ENCODE data around the gene KLF12. TPM values are rescaled to one million over a fixed set of nuclear protein-coding genes. Genes with fewer than 3 reads are reported as not detected.

The KLF12 gene
- total RNA-seq, 4 donors from 2014 or later: 2.4 to 14.5 (median 3.9) TPM

DNA sequence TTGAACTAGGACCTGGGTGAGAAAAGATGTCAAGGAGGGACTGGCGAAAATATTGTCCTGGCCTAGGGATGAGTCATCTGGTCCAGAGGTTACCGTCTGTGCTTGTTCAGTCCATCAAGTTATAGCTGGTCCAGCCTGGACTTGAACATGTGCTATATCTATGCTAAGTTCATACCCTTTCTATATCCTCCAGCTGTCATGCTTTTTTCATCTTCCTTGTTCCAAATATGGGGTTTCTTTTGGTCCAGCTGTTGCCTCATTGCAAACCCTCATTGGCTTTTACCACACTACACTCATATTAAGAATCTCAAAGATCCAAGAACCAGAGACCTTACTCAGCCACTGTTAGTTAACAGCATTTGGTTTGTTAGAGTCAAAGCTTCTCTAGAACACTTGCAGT is 19.1 kb upstream of the KLF12 start:
- no peak for ATAC-seq (ENCODE audit: low FRiP score)
- no peak for DNase-seq (ENCODE audit: low spot score)
- TF ChIP-seq, protein P1, sequence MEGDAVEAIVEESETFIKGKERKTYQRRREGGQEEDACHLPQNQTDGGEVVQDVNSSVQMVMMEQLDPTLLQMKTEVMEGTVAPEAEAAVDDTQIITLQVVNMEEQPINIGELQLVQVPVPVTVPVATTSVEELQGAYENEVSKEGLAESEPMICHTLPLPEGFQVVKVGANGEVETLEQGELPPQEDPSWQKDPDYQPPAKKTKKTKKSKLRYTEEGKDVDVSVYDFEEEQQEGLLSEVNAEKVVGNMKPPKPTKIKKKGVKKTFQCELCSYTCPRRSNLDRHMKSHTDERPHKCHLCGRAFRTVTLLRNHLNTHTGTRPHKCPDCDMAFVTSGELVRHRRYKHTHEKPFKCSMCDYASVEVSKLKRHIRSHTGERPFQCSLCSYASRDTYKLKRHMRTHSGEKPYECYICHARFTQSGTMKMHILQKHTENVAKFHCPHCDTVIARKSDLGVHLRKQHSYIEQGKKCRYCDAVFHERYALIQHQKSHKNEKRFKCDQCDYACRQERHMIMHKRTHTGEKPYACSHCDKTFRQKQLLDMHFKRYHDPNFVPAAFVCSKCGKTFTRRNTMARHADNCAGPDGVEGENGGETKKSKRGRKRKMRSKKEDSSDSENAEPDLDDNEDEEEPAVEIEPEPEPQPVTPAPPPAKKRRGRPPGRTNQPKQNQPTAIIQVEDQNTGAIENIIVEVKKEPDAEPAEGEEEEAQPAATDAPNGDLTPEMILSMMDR (IDR thresholded peaks at IDR 0.05): no peak

- ATAC-seq (ENCODE audit: low FRiP score) (no peak), DNase-seq (ENCODE audit: low spot score) (no peak)
- TF ChIP-seq, protein P1 (IDR thresholded peaks at IDR 0.05): no peak
These were observed 17.7 kb upstream of the KLF12 start for GRCh38 chr13:74151859-74152258.

DNA sequence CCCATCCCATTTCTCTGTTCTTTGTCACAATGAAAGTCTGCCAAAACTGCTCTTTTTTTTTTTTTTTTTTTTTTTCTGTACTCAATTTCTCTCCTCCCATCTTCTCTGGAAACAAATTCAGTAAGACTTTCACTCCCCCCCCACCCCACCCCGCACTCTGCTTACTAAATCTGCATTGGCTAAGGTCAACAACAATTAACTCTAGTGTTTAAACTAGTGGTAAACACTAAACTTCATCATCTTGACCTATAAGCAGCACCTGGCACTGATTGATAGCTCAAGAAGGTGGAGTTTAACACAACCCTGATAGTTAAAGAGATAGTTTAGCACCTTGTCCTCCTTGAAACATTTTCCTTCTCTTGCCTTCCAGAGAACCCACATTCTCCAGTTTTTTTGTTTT is 14.1 kb upstream of the KLF12 start:
- TF ChIP-seq, protein P1 (IDR thresholded peaks at IDR 0.05): no peak
- no peak for DNase-seq (ENCODE audit: low spot score)
- ATAC-seq (ENCODE audit: low FRiP score): no peak

DNA sequence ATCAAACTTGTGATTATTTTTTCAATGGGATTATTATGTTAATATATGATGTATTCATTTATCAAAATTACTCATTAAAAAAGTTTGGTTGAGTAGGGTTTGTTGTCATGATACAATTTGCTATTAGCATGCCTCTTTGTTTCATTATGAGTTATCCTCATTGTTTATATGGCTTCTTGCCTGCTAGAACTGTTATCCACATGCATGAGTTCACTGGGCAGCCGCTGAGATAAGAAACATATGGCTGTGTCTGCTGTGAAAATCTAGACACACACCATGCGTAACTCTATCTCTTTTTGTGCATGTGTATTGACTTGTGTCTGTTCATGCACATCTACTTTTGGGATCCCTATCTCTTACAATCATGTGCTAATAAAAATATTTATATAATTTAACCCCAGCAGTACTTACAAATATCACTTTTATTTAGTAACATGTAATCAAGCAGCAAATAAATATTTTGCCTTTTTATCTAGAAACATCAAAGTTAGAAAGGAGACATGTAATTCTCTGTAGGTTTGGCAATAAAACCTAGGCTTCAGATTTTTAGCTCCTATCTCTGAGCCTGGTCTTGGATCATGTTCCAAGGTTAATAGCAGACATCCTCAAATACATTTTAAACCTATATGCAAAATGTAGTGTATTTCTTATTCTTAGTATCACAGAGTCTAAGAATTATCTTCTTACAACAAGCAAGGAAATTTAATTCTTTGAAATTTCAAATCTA is 11.2 kb upstream of the KLF12 start:
- TF ChIP-seq, protein P1 (IDR thresholded peaks at IDR 0.05): no peak
- DNase-seq (ENCODE audit: low spot score): no peak
- no peak for ATAC-seq (ENCODE audit: low FRiP score)

GRCh38 chr13:74144269-74144668 is 10.1 kb upstream of the KLF12 start:
- TF ChIP-seq, protein P1 (IDR thresholded peaks at IDR 0.05): no peak
- no peak for DNase-seq (ENCODE audit: low spot score)
- no peak for ATAC-seq (ENCODE audit: low FRiP score)

DNA sequence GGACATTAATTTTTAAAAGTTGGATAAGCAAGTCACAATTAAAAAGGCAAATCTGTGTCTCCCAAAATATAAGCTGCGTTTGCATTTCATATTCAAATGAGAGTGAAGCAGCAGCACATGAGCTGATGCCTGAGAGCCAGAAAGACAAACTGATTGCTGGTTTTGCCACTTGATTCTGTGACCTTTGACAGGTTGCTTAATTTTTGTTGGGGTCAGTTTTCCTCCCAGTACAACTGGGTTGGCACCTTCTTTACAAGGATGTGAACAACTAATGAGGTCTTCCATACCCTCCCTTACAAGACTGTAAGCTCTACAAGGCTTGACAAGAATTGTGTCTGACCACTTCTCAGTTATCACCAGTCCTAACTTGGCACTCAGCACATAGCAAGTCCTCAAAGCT is 8.1 kb upstream of the KLF12 start:
- no peak for DNase-seq (ENCODE audit: low spot score)
- TF ChIP-seq, protein P1 (IDR thresholded peaks at IDR 0.05): no peak
- ATAC-seq (ENCODE audit: low FRiP score): no peak

DNA sequence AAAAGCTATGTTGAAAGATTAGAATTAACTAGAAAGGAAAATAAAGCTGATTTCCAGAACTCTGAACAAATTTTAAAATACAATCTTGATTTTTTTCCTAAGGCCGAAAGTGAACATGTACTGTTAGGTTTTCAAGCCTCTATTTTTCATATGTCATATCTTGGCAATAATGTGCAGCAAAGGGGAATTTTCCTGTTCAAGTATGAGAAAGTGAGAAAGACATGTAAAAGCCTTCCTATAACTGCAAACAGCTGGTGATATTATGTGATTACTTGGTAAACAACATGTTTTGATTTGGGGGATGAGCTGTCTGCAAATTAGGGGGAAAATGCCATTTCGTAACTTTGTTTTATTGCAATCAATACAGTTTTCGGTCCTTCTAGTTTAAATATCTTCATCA is 4.0 kb upstream of the KLF12 start:
- TF ChIP-seq, protein P1 (IDR thresholded peaks at IDR 0.05): no peak
- no peak for DNase-seq (ENCODE audit: low spot score)
- ATAC-seq (ENCODE audit: low FRiP score): no peak
